Epithelial cell of prostate (primary cell): ENCODE data around the gene IYD.
"Not testable (repeated sequence)": the region's sequence is repeated elsewhere in the genome, so short reads cannot be mapped to it uniquely, and the experiment has no call there.

Source experiments
- DNase-seq: peaks from one replicate; pipeline ENCODE4 v3.0.0-alpha.2; 2011; ENCODE audit warnings: low read depth, low spot score
- H3K27ac ChIP-seq: fragments of 450-650 bp; 2 replicates; pipeline ENCODE4 v1.5.1; 2017; ENCODE audit warnings: mild to moderate bottlenecking

IYD gene

GRCh38 chr6:150420926-150421325 lies 52.1 kb downstream of the IYD start:
- no peak for DNase-seq
- no peak overlapping the region for H3K27ac ChIP-seq

GRCh38 chr6:150425508-150425907 lies 56.7 kb downstream of the IYD start:
- no peak overlapping the region for H3K27ac ChIP-seq
- no peak for DNase-seq

- H3K27ac ChIP-seq, result no peak overlapping the region
- DNase-seq, result no peak
These were observed 57.4 kb downstream of the IYD start for GRCh38 chr6:150426198-150426597.

GRCh38 chr6:150427037-150427602 lies 58.3 kb downstream of the IYD start:
- no peak overlapping the region for H3K27ac ChIP-seq
- no peak for DNase-seq

GRCh38 chr6:150427843-150428242 lies 59.0 kb downstream of the IYD start:
- DNase-seq, result no peak

GRCh38 chr6:150430815-150431214 lies 62.0 kb downstream of the IYD start:
- no peak overlapping the region for H3K27ac ChIP-seq
- no peak for DNase-seq

More at GRCh38 chr6:150427843-150428242, 59.0 kb downstream of the IYD start:
- no peak overlapping the region for H3K27ac ChIP-seq

- H3K27ac ChIP-seq, result no peak overlapping the region
- DNase-seq, result no peak
These were observed 66.5 kb downstream of the IYD start for GRCh38 chr6:150435360-150435759.

- no peak overlapping the region for H3K27ac ChIP-seq
- no peak for DNase-seq
These were observed 67.0 kb downstream of the IYD start for GRCh38 chr6:150435832-150436231.

GRCh38 chr6:150439373-150439772 lies 70.6 kb downstream of the IYD start:
- DNase-seq, result no peak
- H3K27ac ChIP-seq, result no peak overlapping the region

GRCh38 chr6:150443621-150444020 lies 74.8 kb downstream of the IYD start:
- DNase-seq, result no peak
- H3K27ac ChIP-seq, result no peak overlapping the region

- DNase-seq, result no peak
- no peak overlapping the region for H3K27ac ChIP-seq
These were observed 75.5 kb downstream of the IYD start for GRCh38 chr6:150444308-150444707.

GRCh38 chr6:150445486-150445885 lies 76.7 kb downstream of the IYD start:
- no peak for DNase-seq

GRCh38 chr6:150448221-150448620 lies 79.4 kb downstream of the IYD start:
- DNase-seq, result no peak
- H3K27ac ChIP-seq, result no peak overlapping the region

More at GRCh38 chr6:150445486-150445885, 76.7 kb downstream of the IYD start:
- H3K27ac ChIP-seq, result no peak overlapping the region

- DNase-seq, result not testable (repeated sequence)
These were observed 80.2 kb downstream of the IYD start for GRCh38 chr6:150449055-150449454.

GRCh38 chr6:150450918-150451317 lies 82.1 kb downstream of the IYD start:
- no peak overlapping the region for H3K27ac ChIP-seq
- DNase-seq, result no peak

More at GRCh38 chr6:150449055-150449454, 80.2 kb downstream of the IYD start:
- not testable (repeated sequence) for H3K27ac ChIP-seq

GRCh38 chr6:150451807-150452427 lies 83.1 kb downstream of the IYD start:
- H3K27ac ChIP-seq, result no peak overlapping the region
- DNase-seq, result no peak

GRCh38 chr6:150452428-150453243 lies 83.8 kb downstream of the IYD start:
- DNase-seq, result no peak

GRCh38 chr6:150453357-150453756 lies 84.5 kb downstream of the IYD start:
- H3K27ac ChIP-seq, result no peak overlapping the region
- DNase-seq, result no peak

More at GRCh38 chr6:150452428-150453243, 83.8 kb downstream of the IYD start:
- H3K27ac ChIP-seq, result no peak overlapping the region
